ENCODE data around the gene MRAS. TPM values are rescaled to one million over a fixed set of nuclear protein-coding genes. Genes with fewer than 3 reads are reported as not detected.

Gene MRAS
- polyA plus RNA-seq, 12 donors = 33.5 to 90.9 (median 64.8) TPM; not detected in 1

GRCh38 chr3:138383715-138384465 lies 35.5 kb downstream of the MRAS start:
- no peak for DNase-seq

- no peak for DNase-seq
Observed at GRCh38 chr3:138384531-138384930, 36.2 kb downstream of the MRAS start.

- no peak for DNase-seq
Observed at GRCh38 chr3:138384976-138385375, 36.6 kb downstream of the MRAS start.

- DNase-seq = no peak
Observed at GRCh38 chr3:138389144-138389601, 40.8 kb downstream of the MRAS start.

- no peak for DNase-seq
Observed at GRCh38 chr3:138389841-138390581, 41.6 kb downstream of the MRAS start.

GRCh38 chr3:138390582-138390932 lies 42.2 kb downstream of the MRAS start:
- DNase-seq = no peak

- DNase-seq = no peak
Observed at GRCh38 chr3:138394156-138394555, 45.8 kb downstream of the MRAS start.

GRCh38 chr3:138394686-138395085 lies 46.3 kb downstream of the MRAS start:
- DNase-seq = no peak

- DNase-seq = no peak
Observed at GRCh38 chr3:138395865-138396751, 47.7 kb downstream of the MRAS start.

- no peak for DNase-seq
Observed at GRCh38 chr3:138396752-138397410, 48.5 kb downstream of the MRAS start.

GRCh38 chr3:138397983-138398382 lies 49.6 kb downstream of the MRAS start:
- no peak for DNase-seq

- no peak for DNase-seq
Observed at GRCh38 chr3:138398791-138399575, 50.6 kb downstream of the MRAS start.

GRCh38 chr3:138399766-138400165 lies 51.4 kb downstream of the MRAS start:
- no peak for DNase-seq

- no peak for DNase-seq
Observed at GRCh38 chr3:138400651-138401070, 52.3 kb downstream of the MRAS start.

GRCh38 chr3:138401834-138402233 lies 53.5 kb downstream of the MRAS start:
- DNase-seq = no peak

- DNase-seq = no peak
Observed at GRCh38 chr3:138404121-138404520, 55.7 kb downstream of the MRAS start.

- no peak for DNase-seq
Observed at GRCh38 chr3:138405001-138405400, 56.6 kb downstream of the MRAS start.

GRCh38 chr3:138405486-138405885 lies 57.1 kb downstream of the MRAS start:
- no peak for DNase-seq

- DNase-seq = no peak
Observed at GRCh38 chr3:138406606-138407005, 58.2 kb downstream of the MRAS start.

- DNase-seq = no peak
Observed at GRCh38 chr3:138407236-138407907, 59.0 kb downstream of the MRAS start.

Data from muscle of arm (tissue), 12 donors.